ENCODE data around the gene HNRNPC.

DNA sequence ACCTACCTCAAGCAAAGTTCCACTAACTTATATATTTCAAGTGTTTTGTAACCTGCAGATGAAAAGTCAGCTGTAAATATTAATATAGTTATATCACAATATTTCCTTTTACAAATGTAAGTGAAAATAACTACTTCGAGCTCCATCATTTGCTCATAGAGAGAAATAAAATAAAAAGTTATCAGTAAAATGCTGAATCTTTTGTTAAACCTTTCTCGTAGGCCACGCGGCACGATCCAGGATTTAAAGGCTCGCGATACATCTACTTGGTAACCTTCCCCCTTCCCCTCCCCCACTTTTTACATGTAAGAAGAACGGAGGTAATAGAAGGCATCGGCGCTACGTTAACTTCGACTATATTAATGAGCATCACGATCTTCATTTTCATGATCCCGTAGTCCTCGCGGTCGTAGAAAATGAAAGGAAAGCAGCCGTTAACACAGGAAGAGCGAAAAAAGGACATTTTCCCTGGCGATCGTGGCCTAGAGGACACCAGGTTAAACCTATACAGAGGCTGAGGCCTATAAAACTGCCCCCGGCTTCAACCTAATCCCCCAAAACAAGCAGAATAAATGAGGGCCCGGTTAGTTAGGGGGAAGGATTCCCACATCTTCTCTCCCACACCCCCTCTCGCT, 508 bp downstream of the HNRNPC start:
- TF ChIP-seq POLR2A (IDR thresholded peaks at IDR 0.05; ENCODE audit: borderline replicate concordance, extremely low read depth, insufficient read depth, insufficient read length) (no peak), EZH2phosphoT487 (IDR thresholded peaks at IDR 0.05; ENCODE audit: borderline replicate concordance) (no peak), CTCF (IDR thresholded peaks at IDR 0.05 in 2 of 3, conservative IDR thresholded peaks at IDR 0.05 in 1 of 3; ENCODE audit: borderline replicate concordance in 1 of 3, insufficient read depth in 1 of 3, low read depth in 2 of 3, low read length in 2 of 3) (no peak), EZH2 (IDR thresholded peaks at IDR 0.05) (no peak), EGR1 (IDR thresholded peaks at IDR 0.05; ENCODE audit: low read depth) (no peak), JUND (IDR thresholded peaks at IDR 0.05) (no peak)

Data from HCT116 (cell line).